Measurements from ENCODE around the gene PZP. TPM values are rescaled to one million over a fixed set of nuclear protein-coding genes. Genes with fewer than 3 reads are reported as not detected.

Gene PZP
- polyA plus RNA-seq, 1 donor from 2014 or later: not detected

DNA sequence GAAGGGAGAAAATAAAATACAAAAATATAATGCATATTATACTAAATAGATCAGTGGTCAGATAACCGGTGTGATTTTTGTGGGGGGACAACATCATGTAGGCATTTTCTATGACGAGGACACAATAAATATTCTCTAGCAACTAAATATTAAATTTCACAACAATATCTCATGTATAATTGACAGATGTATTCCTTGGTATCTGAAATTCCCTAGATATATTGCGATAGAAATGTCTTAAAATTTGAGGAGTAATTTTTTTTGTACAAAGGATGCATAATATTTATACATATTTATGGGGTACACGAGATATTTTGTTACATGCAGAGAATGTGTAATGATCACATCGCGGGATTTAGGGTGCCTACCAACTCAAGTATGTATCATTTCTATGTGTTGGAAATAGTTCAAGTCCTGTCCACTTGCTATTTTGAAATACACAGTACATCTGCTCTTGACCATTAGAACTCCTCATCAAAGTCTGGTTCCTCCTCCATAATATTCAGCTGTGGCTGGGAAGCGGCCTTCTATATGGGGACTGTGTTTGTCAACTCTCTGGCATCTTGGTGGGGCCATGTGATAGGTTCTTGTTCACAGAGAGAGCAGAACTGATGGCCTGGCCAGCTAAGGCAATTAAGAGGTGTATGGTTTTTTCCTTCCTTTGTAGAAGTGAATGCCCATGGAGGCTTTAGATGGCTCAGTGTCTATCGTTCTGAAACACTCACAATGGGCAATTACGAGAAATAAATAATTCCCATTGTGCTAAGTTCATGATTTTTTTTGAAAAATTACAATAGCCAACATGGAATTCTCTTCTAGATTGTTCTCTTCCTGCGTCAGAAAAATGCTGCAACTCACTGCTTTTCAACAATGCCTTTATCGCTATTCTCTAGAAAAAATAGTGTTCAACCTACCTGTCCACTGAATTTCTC is 101.3 kb downstream of the PZP start:
- Histone ChIP-seq H2AFZ (ENCODE audit: low read depth, low read length) (no peak overlapping the region), H3K36me3 (ENCODE audit: insufficient read depth, low read length) (no peaks in the 10 kb centered on the region), H3K9me3 (ENCODE audit: low read length) (no peaks in the 10 kb centered on the region), H3K79me2 (replicated peaks; ENCODE audit: insufficient read depth, low read length) (no peaks in the 10 kb centered on the region), H3K27ac (ENCODE audit: low read length) (no peak overlapping the region), H3K9me2 (ENCODE audit: insufficient read depth, low read length) (no peaks in the 10 kb centered on the region), H3F3A (ENCODE audit: insufficient read depth, low read length, poor library complexity, severe bottlenecking) (no peaks in the 10 kb centered on the region), H3K27me3 (ENCODE audit: insufficient read depth, low read depth, low read length) (no peaks in the 10 kb centered on the region), H4K20me1 (ENCODE audit: insufficient read depth) (no peaks in the 10 kb centered on the region), H3K4me3 (ENCODE audit: low read length) (no peak overlapping the region), H3K4me2 (ENCODE audit: low read length) (no peak overlapping the region), H3K9ac (ENCODE audit: low read length) (no peak overlapping the region)
- TF ChIP-seq MXI1 (conservative IDR thresholded peaks at IDR 0.05; ENCODE audit: poor library complexity, severe bottlenecking) (no peak), EZH2 (IDR thresholded peaks at IDR 0.05; ENCODE audit: borderline replicate concordance, insufficient read depth, low read length, poor library complexity, severe bottlenecking) (no peak), POLR2AphosphoS5 (IDR thresholded peaks at IDR 0.05) (no peak), SMC3 (conservative IDR thresholded peaks at IDR 0.05; ENCODE audit: poor library complexity) (no peak), EP300 (conservative IDR thresholded peaks at IDR 0.05; ENCODE audit: poor library complexity, severe bottlenecking) (no peak), RAD21 (conservative IDR thresholded peaks at IDR 0.05) (no peak), TAF1 (IDR thresholded peaks at IDR 0.05; ENCODE audit: low read depth) (no peak)
- TF ChIP-seq, protein P1, sequence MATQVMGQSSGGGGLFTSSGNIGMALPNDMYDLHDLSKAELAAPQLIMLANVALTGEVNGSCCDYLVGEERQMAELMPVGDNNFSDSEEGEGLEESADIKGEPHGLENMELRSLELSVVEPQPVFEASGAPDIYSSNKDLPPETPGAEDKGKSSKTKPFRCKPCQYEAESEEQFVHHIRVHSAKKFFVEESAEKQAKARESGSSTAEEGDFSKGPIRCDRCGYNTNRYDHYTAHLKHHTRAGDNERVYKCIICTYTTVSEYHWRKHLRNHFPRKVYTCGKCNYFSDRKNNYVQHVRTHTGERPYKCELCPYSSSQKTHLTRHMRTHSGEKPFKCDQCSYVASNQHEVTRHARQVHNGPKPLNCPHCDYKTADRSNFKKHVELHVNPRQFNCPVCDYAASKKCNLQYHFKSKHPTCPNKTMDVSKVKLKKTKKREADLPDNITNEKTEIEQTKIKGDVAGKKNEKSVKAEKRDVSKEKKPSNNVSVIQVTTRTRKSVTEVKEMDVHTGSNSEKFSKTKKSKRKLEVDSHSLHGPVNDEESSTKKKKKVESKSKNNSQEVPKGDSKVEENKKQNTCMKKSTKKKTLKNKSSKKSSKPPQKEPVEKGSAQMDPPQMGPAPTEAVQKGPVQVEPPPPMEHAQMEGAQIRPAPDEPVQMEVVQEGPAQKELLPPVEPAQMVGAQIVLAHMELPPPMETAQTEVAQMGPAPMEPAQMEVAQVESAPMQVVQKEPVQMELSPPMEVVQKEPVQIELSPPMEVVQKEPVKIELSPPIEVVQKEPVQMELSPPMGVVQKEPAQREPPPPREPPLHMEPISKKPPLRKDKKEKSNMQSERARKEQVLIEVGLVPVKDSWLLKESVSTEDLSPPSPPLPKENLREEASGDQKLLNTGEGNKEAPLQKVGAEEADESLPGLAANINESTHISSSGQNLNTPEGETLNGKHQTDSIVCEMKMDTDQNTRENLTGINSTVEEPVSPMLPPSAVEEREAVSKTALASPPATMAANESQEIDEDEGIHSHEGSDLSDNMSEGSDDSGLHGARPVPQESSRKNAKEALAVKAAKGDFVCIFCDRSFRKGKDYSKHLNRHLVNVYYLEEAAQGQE (IDR thresholded peaks at IDR 0.05; ENCODE audit: borderline replicate concordance): no peak
- TF ChIP-seq, protein P2, sequence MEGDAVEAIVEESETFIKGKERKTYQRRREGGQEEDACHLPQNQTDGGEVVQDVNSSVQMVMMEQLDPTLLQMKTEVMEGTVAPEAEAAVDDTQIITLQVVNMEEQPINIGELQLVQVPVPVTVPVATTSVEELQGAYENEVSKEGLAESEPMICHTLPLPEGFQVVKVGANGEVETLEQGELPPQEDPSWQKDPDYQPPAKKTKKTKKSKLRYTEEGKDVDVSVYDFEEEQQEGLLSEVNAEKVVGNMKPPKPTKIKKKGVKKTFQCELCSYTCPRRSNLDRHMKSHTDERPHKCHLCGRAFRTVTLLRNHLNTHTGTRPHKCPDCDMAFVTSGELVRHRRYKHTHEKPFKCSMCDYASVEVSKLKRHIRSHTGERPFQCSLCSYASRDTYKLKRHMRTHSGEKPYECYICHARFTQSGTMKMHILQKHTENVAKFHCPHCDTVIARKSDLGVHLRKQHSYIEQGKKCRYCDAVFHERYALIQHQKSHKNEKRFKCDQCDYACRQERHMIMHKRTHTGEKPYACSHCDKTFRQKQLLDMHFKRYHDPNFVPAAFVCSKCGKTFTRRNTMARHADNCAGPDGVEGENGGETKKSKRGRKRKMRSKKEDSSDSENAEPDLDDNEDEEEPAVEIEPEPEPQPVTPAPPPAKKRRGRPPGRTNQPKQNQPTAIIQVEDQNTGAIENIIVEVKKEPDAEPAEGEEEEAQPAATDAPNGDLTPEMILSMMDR (IDR thresholded peaks at IDR 0.05; ENCODE audit: poor library complexity, severe bottlenecking): no peak

DNA sequence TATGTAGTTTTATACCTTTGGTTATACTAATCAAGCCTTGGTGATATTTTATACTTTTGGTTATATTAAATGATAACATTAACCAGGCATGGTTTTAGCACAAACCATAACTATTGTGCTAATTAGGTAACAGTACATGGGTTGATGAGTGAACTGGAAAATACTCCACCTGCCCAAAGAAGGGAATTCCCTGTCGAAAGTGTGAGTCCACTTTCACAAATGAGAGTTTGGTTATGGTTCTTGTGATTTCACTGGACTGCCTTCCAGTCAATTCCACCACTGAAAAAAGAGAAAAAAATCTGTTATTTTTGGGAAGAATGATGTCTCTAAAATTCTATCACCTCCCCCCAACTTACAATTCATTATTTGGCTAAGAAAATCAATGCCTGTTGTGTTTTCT is 102.1 kb downstream of the PZP start:
- Histone ChIP-seq H4K20me1 (ENCODE audit: insufficient read depth) (no peaks in the 10 kb centered on the region), H3K27me3 (ENCODE audit: insufficient read depth, low read depth, low read length) (no peaks in the 10 kb centered on the region), H3K9me2 (ENCODE audit: insufficient read depth, low read length) (no peaks in the 10 kb centered on the region), H3K36me3 (ENCODE audit: insufficient read depth, low read length) (no peaks in the 10 kb centered on the region), H3K79me2 (replicated peaks; ENCODE audit: insufficient read depth, low read length) (no peaks in the 10 kb centered on the region), H3K4me3 (ENCODE audit: low read length) (no peak overlapping the region), H3K9me3 (ENCODE audit: low read length) (no peaks in the 10 kb centered on the region), H2AFZ (ENCODE audit: low read depth, low read length) (no peak overlapping the region), H3K4me2 (ENCODE audit: low read length) (no peak overlapping the region), H3K27ac (ENCODE audit: low read length) (no peak overlapping the region), H3K9ac (ENCODE audit: low read length) (no peak overlapping the region), H3F3A (ENCODE audit: insufficient read depth, low read length, poor library complexity, severe bottlenecking) (no peaks in the 10 kb centered on the region)
- TF ChIP-seq TAF1 (IDR thresholded peaks at IDR 0.05; ENCODE audit: low read depth) (no peak), MXI1 (conservative IDR thresholded peaks at IDR 0.05; ENCODE audit: poor library complexity, severe bottlenecking) (no peak), EZH2 (IDR thresholded peaks at IDR 0.05; ENCODE audit: borderline replicate concordance, insufficient read depth, low read length, poor library complexity, severe bottlenecking) (no peak), SMC3 (conservative IDR thresholded peaks at IDR 0.05; ENCODE audit: poor library complexity) (no peak), RAD21 (conservative IDR thresholded peaks at IDR 0.05) (no peak), EP300 (conservative IDR thresholded peaks at IDR 0.05; ENCODE audit: poor library complexity, severe bottlenecking) (no peak), POLR2AphosphoS5 (IDR thresholded peaks at IDR 0.05) (no peak)
- TF ChIP-seq, protein P2 (IDR thresholded peaks at IDR 0.05; ENCODE audit: poor library complexity, severe bottlenecking): no peak
- TF ChIP-seq, protein P1 (IDR thresholded peaks at IDR 0.05; ENCODE audit: borderline replicate concordance): no peak
